ENCODE data around the gene FARS2.

The FARS2 gene

GRCh38 chr6:5472571-5472970, 211.3 kb downstream of the FARS2 start:
- in situ Hi-C loops (cut with MboI; ENCODE audit: low pct_unique_long_range_greater_than_20kb, low sequenced_read_pairs) = no loop called here
- no peak for DNase-seq

- no peak for DNase-seq
- in situ Hi-C loops (cut with MboI; ENCODE audit: low pct_unique_long_range_greater_than_20kb, low sequenced_read_pairs) = no loop called here
Measured at GRCh38 chr6:5475779-5476178, 214.5 kb downstream of the FARS2 start.

GRCh38 chr6:5478380-5478779, 217.1 kb downstream of the FARS2 start:
- in situ Hi-C loops (cut with MboI; ENCODE audit: low pct_unique_long_range_greater_than_20kb, low sequenced_read_pairs) = no loop called here
- DNase-seq = no peak

- no peak for DNase-seq
- in situ Hi-C loops (cut with MboI; ENCODE audit: low pct_unique_long_range_greater_than_20kb, low sequenced_read_pairs) = no loop called here
Measured at GRCh38 chr6:5481033-5481432, 219.7 kb downstream of the FARS2 start.

GRCh38 chr6:5481750-5482149, 220.4 kb downstream of the FARS2 start:
- DNase-seq = peak; percentile 43
- in situ Hi-C loops (cut with MboI; ENCODE audit: low pct_unique_long_range_greater_than_20kb, low sequenced_read_pairs) = no loop called here

- no peak for DNase-seq
- in situ Hi-C loops (cut with MboI; ENCODE audit: low pct_unique_long_range_greater_than_20kb, low sequenced_read_pairs) = no loop called here
Measured at GRCh38 chr6:5482619-5483018, 221.3 kb downstream of the FARS2 start.

GRCh38 chr6:5484692-5485091, 223.4 kb downstream of the FARS2 start:
- in situ Hi-C loops (cut with MboI; ENCODE audit: low pct_unique_long_range_greater_than_20kb, low sequenced_read_pairs) = no loop called here
- no peak for DNase-seq

- DNase-seq = no peak
- in situ Hi-C loops (cut with MboI; ENCODE audit: low pct_unique_long_range_greater_than_20kb, low sequenced_read_pairs) = no loop called here
Measured at GRCh38 chr6:5486214-5486613, 224.9 kb downstream of the FARS2 start.

GRCh38 chr6:5490501-5491069, 229.3 kb downstream of the FARS2 start:
- in situ Hi-C loops (cut with MboI; ENCODE audit: low pct_unique_long_range_greater_than_20kb, low sequenced_read_pairs) = no loop called here
- DNase-seq = no peak

GRCh38 chr6:5492356-5492755, 231.0 kb downstream of the FARS2 start:
- in situ Hi-C loops (cut with MboI; ENCODE audit: low pct_unique_long_range_greater_than_20kb, low sequenced_read_pairs) = no loop called here
- DNase-seq = no peak

- DNase-seq = no peak
- in situ Hi-C loops (cut with MboI; ENCODE audit: low pct_unique_long_range_greater_than_20kb, low sequenced_read_pairs) = no loop called here
Measured at GRCh38 chr6:5493806-5494205, 232.5 kb downstream of the FARS2 start.

- in situ Hi-C loops (cut with MboI; ENCODE audit: low pct_unique_long_range_greater_than_20kb, low sequenced_read_pairs) = no loop called here
- no peak for DNase-seq
Measured at GRCh38 chr6:5497896-5498578, 236.7 kb downstream of the FARS2 start.

GRCh38 chr6:5498579-5498899, 237.2 kb downstream of the FARS2 start:
- DNase-seq = no peak
- in situ Hi-C loops (cut with MboI; ENCODE audit: low pct_unique_long_range_greater_than_20kb, low sequenced_read_pairs) = no loop called here

GRCh38 chr6:5499644-5500306, 238.5 kb downstream of the FARS2 start:
- in situ Hi-C loops (cut with MboI; ENCODE audit: low pct_unique_long_range_greater_than_20kb, low sequenced_read_pairs) = no loop called here

GRCh38 chr6:5501837-5502236, 240.5 kb downstream of the FARS2 start:
- in situ Hi-C loops (cut with MboI; ENCODE audit: low pct_unique_long_range_greater_than_20kb, low sequenced_read_pairs) = no loop called here
- no peak for DNase-seq

More at GRCh38 chr6:5499644-5500306, 238.5 kb downstream of the FARS2 start:
- DNase-seq = no peak

- in situ Hi-C loops (cut with MboI; ENCODE audit: low pct_unique_long_range_greater_than_20kb, low sequenced_read_pairs) = no loop called here
- no peak for DNase-seq
Measured at GRCh38 chr6:5504078-5504477, 242.8 kb downstream of the FARS2 start.

GRCh38 chr6:5506149-5506548, 244.8 kb downstream of the FARS2 start:
- in situ Hi-C loops (cut with MboI; ENCODE audit: low pct_unique_long_range_greater_than_20kb, low sequenced_read_pairs) = no loop called here
- DNase-seq = no peak

- DNase-seq = no peak
- in situ Hi-C loops (cut with MboI; ENCODE audit: low pct_unique_long_range_greater_than_20kb, low sequenced_read_pairs) = no loop called here
Measured at GRCh38 chr6:5506597-5506996, 245.3 kb downstream of the FARS2 start.

- DNase-seq = no peak
- in situ Hi-C loops (cut with MboI; ENCODE audit: low pct_unique_long_range_greater_than_20kb, low sequenced_read_pairs) = no loop called here
Measured at GRCh38 chr6:5507131-5507681, 245.9 kb downstream of the FARS2 start.

- no peak for DNase-seq
Measured at GRCh38 chr6:5509106-5509505, 247.8 kb downstream of the FARS2 start.

More at GRCh38 chr6:5509106-5509505, 247.8 kb downstream of the FARS2 start:
- in situ Hi-C loops (cut with MboI; ENCODE audit: low pct_unique_long_range_greater_than_20kb, low sequenced_read_pairs) = no loop called here
